HUDEP-2 (cell line): Measurements from ENCODE around the gene APBB1IP.
"Not testable (repeated sequence)": the region's sequence is repeated elsewhere in the genome, so short reads cannot be mapped to it uniquely, and the experiment has no call there.

Source experiments
- DNase-seq, 76 experiments: peaks; one replicate each; lab custom pipeline; 2025; ENCODE audit not compliant: unreplicated experiment in 76 of 76; lab: John Stamatoyannopoulos, UW

Gene APBB1IP

DNA sequence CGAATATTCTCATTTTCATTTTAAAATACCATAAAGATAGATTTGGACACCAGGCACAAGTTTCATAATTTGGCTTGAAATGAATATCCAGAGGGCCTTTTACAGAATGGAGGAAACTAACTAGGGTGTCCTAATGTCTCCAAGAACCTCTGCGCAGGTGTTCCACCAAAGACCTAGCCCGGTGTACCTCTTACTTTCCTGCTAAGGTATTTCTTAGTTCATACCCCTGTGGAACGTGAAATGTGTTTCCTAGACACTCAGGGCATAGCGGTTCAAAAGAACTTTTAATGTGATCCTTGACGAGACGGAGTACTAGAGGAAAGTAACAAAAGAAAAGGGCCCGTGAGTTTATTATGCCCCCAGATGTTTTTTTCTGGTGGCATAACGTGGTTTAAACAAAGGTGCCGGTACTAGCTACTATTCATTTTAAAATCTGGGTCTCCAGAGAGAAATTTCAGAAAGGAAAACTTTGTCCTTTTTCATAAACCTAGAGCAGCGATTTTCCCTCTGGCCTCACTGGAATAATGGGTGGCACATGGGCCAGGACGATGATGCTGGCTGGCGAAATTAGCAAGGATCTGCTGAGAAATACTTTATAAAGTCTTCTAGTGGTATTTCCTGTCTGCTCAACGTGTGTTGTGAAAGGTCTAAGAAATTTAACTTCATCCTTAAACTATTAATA is 1.4 kb downstream of the APBB1IP start:
- DNase-seq: peak in 5 of 76 experiments; percentile 5 to 16 (median 9)

DNA sequence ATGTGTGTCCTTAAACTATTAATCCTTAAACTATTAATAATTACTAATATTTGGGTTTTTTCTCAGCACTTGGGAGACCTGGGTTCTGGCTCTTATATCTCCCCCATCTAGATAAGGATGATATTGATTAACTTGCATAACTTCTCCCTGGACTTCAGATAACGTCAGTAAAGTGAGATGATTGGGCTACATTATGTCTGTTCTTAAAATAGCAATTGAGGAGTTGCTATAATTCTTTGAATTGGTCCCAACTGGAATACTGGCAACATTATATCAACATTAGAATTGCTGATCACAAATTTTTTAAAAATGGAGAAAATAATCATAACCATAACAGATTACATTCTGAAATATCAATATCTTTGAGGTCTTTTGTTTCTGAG is 1.9 kb downstream of the APBB1IP start:
- DNase-seq: no peak

DNA sequence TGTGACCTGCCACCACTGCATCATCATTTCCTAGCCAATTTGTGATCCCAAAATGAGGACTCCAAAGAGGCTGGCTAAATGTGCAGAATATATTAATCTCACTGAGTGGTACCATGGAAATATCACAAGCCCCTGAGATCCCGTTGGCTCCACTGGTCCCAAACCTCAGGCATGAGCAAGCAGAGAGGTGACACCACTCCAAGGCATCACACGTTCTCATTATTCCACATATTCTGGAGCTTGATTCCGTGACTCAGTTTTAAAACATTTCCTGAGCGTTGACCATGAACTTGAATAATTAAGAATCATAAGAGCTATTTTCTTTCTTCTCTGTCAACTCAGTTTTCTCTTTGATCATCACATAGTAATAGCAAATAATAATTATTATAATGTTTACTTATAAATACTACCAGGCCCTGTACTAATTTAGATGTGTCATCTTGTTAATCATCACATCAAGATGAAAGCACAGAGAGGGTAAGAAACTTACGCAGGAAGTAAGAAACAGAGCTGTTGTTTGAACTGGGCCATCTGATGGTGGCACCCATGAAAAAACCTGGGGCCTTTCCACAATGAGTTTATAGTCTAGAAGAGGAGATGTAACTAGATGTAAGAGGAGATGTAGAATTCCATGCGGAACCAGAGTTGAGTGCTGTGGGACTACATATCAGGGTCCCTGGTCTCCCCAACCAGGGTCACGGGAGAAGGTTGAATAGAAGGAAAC is 3.5 kb downstream of the APBB1IP start:
- no peak for DNase-seq

DNA sequence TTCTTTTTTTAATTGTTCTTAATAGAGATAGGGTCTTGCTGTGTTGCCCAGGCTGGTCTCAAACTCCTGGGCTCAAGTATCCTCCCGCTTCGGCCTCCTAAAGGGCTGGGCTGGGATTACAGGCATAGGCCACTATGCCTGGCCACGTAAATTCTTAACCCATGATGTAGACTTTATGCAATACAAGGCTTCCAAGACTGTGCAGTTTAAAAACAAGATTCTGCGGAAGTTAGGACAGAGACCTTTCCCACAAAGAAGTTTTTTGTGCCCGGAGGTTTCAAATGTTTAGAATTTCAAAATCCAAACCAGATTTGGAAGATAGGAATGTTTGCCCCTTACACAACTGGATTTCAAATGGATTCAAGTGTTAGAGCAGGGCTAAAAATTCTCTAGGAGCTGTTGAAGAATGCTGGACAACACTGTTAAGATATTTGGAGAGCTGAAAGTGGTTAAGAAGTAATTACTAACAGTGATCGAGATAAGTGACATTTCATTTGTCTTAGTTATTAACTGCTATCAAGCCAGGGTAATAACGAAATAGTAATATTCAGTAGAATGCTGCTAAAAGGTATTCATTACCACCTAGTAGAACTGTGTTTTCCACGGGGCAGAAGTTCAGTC is 7.4 kb downstream of the APBB1IP start:
- DNase-seq: no peak

DNA sequence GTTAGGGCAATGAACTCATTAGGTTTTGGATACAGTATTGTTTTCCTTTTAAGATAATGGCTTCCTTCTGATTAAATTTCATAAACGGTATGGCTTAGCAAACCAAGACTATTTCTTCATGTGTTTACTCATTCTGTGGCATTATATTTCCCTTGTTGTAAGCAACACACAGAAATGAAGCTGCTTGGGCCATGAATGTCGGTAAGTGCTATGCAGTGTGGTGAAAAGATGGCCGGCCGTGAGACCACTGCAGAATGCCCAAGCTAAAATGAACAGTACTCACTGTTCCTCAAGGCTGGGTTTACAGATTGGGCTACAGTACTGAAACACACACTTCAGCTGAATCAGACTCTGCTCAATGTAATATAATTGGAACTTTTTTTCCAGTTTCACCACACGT is 8.1 kb downstream of the APBB1IP start:
- no peak for DNase-seq

DNA sequence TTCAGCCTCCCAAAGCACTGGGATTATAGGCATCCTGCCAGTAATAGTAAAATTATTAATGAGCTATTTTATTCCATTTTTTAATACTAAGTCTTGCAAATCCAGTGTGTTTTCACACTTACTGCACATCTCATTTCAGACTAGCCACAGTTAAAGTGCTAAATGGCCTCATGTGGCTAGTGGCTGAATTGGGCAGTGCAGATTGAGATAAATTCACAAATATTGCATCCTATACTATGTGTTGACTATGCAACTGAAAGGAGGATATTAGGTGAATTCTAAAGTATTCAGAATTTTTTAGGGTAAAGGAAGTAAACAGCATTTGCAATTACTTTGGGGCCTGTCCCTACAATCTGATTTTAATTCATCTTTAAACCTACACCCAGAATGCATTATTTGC is 10.2 kb downstream of the APBB1IP start:
- no peak for DNase-seq

DNA sequence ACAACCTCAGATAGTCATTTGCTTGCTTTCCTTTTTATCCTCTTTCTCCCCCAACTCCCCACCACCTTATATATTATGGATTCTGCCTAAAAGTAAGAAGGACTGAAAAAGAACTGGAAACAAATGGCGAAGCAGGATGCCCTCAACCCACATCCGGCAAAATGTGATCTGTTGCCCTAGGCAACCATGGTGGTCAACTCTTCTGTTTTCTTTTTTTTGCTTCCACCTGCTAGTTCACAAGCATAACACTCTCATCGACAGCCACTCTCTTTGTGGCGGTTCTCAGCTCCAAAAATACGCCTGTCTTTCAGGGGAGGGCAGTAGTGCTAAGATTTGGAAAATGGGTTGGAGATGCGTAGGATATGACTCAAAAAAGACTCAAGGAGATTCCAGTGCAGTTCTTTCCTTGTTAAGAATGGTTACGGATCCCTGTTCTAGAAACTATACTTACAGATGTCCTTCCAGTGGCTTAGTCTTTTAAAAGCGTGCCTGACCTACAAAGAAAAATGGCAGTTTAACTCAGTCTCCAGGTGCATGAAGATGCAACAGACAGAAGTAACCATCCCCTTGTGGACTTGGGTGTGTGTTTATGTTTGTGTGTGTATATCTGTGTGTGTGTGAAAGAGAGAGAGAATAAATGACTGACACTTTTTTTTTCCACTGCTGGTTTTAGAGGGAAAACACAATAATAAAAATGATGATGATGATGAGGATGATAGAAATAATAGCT is 10.7 kb downstream of the APBB1IP start:
- DNase-seq: no peak

DNA sequence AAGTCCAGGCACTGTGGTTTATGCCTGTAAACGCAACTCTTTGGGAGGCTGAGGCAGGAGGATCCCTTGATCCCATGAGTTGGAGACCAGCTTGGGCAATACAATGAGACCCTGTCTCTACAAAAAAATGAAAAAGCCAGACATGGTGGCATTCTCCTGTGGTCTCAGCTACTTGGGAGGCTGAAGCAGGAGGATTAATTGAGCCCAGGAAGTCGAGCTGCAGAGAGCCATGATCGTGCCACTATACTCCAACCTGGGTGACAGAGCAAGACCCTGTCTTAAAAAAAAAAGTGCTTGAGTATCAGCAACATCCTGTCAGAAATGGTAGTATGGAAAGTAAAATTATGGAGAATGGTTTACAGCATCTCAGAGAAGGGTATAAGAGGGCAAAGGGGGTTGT is 11.6 kb downstream of the APBB1IP start:
- DNase-seq: no peak

DNA sequence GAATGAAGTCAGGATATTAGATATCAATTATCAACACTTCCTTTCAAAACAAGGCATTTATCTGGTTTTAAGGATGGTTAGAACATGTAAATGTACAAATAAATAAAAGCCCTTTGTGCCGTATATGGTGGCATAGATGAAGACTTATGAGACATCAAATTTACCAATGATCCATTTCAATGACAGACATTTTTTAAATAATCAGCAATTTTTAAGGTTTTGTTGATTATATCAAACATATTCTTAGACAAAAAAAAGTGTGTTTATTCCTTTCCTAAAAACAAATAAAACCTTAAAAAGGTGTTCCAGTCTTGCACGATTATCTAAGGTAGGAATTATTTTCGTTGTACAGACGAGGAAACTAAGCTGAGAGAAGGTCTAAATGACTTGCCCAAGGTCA is 13.8 kb downstream of the APBB1IP start:
- DNase-seq: no peak

DNA sequence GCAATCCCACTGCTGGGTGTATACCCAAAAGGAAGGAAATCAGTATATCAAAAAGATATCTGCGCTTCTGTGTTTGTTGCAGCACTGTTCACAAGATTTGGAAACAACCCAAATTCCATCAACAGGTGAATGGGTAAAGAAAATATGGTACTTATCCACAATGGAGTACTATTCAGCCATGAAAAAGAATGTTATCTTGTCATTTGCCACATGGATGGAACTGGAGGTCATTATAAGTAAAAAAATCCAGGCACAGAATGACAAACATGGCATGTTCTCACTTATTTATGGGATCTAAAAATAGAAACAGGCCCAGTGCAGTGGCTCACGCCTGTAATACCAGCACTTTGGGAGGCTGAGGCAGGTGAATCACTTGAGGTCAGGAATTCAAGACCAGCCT is 15.7 kb downstream of the APBB1IP start:
- DNase-seq: no peak

DNA sequence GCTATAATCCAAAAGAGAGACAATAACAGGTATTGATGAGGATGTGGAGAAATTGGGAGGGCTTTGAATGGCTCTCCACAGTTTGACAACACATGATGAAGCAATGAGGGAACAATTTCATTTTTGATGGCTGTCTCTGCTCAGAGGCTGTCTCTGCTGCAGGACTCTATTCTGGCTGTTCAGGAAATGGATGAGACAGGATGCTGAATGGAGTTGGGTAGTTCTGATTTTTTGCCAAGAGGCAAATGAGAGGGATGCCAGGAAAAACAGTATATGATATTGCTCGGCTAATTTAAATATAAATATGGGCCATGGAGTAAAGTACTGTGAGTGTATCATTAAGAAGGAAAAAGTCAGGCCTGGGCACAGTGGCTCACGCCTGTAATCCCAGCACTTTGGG is 16.8 kb downstream of the APBB1IP start:
- DNase-seq: no peak

DNA sequence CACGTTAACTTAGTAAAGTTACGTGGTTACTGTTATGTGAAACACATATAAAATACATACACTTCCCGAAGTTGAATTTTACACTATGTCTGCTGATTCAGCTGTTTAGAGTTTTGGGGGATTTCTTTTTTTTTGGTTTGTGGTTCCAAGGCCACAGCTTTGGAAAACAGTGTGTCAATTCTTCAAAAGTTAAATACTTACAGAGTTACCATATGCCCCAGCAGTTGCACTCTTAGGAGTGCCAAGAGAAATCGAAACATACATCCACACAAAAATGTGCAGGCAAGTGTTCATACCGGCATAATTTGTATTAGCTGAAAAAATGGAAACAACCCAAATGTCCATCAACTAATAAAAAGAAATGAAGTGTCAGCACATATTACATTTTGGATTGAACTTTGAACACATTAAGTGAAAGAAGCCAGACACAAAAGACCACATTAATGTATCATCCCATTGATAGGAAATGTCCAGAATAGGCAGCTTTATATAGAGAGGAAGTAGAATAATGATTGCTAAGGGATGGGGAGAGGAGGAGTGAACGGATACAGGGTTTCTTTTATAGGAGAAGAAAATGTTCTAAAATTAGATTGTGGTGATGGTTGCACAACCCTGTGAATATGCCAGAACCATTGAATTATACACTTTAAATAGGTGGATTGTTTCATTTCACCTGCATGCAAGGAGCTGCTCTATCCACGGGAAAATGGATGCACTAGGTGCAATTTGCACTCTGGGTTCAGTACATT is 17.6 kb downstream of the APBB1IP start:
- no peak for DNase-seq

DNA sequence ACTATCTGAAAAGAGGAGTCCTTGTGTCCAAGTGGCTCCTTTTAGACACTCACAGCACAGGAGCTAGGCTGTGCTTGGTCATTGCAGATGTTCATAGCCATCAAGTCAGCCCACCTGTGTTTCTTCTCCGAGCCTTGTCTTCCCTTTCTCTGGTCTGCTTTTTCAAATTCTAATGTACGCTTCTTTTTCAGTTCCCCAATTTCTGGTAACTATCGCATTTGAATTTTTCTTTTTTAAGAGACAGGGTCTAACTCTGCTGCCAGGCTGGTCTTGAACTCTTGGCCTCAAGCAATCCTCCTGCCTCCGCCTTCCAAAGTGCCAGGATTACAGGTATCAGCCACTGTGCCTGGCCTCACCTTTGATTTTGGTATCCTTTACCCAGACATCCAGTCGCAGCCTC is 18.9 kb downstream of the APBB1IP start:
- DNase-seq: no peak

DNA sequence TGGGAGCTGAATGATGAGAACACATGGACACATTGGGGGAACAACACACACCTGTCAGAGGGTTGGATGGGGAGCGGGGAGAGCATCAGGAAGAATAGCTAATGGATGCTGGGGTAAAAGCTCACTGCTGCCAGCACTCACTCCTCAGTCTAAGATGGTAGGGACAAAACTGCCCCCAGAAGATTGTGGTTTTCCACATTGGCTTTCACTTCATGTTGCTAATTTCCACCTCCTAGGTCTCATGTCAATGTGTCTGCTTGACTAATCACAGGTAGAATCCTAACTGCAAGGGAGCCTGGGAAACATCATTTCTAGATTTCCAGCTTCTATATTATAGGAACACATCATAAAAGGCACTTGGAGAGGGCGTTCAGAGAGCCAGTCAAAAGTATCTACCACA is 22.6 kb downstream of the APBB1IP start:
- no peak for DNase-seq

DNA sequence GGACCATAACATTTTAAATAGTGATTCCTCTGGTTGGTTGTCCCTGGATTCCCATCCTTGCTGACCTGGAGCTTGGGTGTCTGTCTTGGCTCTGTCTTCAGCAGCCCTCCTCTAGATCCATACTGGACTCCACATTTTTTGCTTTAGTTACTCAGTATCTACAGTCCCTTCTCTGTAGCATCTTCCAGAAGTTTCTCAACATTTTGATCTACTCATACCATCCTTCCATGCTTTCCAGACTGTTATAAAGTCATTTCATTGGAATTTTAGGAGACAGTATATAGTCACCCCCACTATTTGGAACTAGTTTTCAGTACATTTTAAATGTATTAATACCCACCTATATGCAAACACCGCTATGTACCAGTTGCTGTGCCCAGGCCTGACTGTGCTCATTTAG is 25.8 kb downstream of the APBB1IP start:
- DNase-seq: no peak

DNA sequence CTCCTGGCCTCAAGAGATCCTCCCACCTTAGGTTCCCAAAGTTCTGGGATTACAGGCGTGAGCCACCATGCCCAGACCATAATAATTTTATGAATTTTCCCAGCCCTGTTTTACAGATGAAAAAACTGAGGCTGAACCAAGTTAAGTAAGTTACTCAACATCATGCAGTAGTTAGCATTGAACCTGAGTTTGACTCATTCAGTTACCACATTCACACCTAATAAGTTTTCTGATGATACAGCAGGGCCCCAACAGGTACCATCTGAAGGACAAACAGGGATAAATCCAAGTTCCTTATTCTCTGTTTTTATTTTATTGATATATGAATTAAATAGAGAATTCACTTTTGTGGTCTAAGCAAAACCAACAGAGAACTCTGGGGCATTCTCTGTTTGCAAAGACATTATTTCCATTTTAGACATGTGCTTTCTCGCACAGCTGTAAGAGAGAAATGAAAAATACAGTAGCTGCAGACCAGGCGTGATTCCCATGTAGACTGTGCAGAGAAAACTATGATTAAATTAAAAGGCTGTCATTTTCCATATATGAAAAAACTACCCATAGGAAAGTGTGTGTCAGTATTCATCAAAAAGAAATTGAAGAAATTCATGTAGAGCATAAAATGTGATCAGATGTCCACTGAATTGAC is 26.6 kb downstream of the APBB1IP start:
- no peak for DNase-seq

DNA sequence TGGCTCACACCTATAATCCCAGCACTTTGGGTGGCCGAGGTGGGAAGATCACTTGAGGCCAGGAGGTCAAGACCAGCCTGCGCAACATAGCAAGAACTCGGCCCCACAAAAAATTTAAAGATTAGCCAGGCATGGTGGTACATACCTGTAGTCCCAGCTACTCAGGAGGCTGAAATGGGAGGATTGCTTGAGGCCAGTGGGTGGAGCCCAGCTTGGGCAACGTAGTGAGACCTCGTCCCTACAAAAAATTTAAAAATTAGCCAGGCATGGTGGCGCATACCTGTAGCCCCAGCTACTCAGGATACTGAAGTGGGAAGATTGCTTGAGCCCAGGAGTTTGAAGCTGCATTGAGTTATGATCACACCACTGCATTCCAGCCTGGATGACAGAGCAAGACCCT is 28.4 kb downstream of the APBB1IP start:
- DNase-seq: not testable (repeated sequence)

DNA sequence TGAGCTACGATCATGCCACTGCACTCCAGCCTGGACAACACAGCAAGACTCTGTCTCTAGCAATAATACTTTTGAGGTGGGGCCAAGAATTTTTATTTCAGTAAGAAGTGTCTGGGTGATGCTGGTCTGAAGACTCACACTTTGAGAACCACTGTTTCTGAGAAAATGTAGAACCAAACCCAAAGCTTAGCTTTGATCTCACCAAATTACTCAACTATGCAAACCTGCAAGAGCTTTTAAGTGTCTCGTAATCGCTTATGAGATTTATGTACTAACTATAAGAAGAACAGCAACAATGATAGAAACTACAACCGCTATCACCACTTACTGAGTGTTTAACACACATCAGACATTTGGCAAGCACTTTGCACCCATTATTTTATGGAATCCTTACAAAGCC is 29.5 kb downstream of the APBB1IP start:
- no peak for DNase-seq

DNA sequence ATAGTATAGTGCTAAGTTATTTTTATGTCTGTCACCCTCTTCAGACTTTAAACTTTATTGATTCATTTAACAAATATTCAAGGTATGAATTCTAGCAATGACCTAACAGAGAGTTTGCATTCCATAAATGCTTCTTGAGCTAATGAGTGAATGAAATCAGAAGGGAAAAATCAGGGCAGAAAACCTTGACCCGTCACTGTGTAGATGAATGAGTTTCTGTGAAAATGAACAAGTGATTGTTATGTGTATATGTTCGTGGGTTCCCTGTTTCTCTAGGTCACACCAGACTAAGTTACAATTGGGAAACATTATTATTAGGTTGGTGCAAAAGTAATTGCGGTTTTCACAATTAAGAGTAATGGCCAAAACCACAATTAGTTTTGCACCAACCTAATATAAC is 30.1 kb downstream of the APBB1IP start:
- no peak for DNase-seq

DNA sequence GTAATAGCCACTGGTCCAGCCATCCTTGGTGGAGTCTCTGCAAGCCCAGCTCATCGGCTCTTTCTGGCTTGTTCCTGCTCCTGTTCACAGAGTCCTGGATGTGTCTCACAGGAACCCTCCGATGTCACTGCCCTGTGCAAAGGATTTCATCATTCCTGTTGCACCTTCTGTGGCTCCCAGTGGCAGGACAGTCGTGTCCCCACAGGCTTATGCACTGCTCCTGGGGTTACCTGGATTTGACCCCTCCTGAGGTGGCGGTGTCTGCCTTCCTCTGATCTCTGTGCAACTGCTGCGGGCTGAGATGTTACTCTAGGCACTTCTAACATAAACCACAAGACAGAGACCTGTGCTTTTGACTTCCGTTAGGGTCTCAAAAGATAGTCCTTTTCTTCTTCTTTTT is 30.6 kb downstream of the APBB1IP start:
- no peak for DNase-seq

DNA sequence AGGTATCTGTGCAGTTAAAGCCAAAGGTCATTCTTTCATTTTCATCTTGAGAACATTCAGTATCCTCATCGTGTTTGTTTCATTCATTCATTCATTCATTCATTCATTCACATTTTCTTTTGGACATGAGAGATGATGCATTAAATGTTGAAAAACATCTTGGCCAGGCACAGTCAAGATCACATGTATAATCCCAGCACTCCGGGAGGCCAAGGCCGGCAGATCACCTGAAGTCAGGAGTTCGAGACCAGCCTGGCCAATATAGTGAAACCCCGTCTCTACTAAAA is 34.3 kb downstream of the APBB1IP start:
- no peak for DNase-seq
